Measurements from ENCODE around the gene PPM1N. TPM values are rescaled to one million over a fixed set of nuclear protein-coding genes. Genes with fewer than 3 reads are reported as not detected.

PPM1N gene
- total and polyA plus RNA-seq, 2 of the 13 experiments (the other 11 are each of a cell fraction or from before 2014, with no cell fraction given), result 0.31 to 1.8 TPM

DNA sequence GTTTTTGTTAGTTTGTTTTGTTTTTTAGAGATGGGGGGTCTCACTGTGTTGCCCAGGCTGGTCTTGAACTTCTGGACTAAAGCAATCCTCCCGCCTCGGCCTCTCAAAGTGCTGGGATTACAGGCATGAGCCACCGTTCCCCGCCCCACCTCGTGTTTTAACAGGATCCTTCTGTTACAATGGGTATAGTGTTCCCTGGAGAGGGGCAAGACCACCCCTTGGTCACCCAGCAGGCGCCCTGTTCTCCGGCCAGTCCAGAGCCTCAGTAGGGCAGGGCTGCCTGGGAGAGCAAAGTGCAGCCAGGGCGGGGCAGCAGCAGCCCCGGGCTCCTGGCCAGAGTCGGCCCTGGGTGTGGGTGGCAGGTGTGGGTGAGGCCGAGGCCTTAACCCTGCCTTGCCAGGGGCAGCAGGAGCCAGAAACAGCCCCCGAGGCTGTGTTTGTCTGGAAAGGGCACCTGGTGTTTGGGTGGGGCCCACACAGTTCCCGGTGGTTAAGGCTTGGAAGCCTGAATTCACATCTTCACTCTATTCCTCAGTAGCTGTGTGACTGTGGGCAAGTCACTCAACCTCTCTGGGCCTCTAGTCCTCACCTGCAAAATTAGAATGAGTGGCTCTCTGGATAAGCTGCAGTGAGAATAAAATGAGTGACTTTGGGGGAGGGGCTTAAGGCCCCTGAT, 16.3 kb downstream of the PPM1N start (continued):
- TF ChIP-seq SIN3A (IDR thresholded peaks at IDR 0.05; ENCODE audit: borderline replicate concordance, low read depth, low read length) (no peak), SETDB1 (CRISPR knock-in tag; IDR thresholded peaks at IDR 0.05; ENCODE audit: borderline replicate concordance) (no peak), BRD4 (CRISPR knock-in tag; IDR thresholded peaks at IDR 0.05) (no peak), HOXA9 (CRISPR knock-in tag; IDR thresholded peaks at IDR 0.05; ENCODE audit: borderline replicate concordance) (no peak), ZSCAN29 (CRISPR knock-in tag; conservative IDR thresholded peaks at IDR 0.05) (no peak; the same call in 1 of the 2 replicates), HIVEP1 (CRISPR knock-in tag; IDR thresholded peaks at IDR 0.05) (no peak), TBX2 (CRISPR knock-in tag; IDR thresholded peaks at IDR 0.05; ENCODE audit: borderline replicate concordance) (peak; percentile 60; the same call in 1 of the 2 replicates), KLF16 (CRISPR knock-in tag; IDR thresholded peaks at IDR 0.05) (peak in 1 of 2 experiments; percentile 45; a peak in 1 of 4 replicates), ZNF329 (CRISPR knock-in tag; IDR thresholded peaks at IDR 0.05; ENCODE audit: low read depth) (no peak), ARNT2 (CRISPR knock-in tag; IDR thresholded peaks at IDR 0.05; ENCODE audit: low read depth) (no peak), ZNF816 (CRISPR knock-in tag; IDR thresholded peaks at IDR 0.05; ENCODE audit: borderline replicate concordance) (no peak), RBM22 (optimal IDR thresholded peaks at IDR 0.05; ENCODE audit: low read length) (no peak), ZBTB21 (CRISPR knock-in tag; IDR thresholded peaks at IDR 0.05) (no peak), DNMT1 (CRISPR knock-in tag; IDR thresholded peaks at IDR 0.05) (no peak), ADNP (CRISPR knock-in tag; IDR thresholded peaks at IDR 0.05) (peak; percentile 92; the same call in 1 of the 2 replicates)
- TF ChIP-seq, protein P1, sequence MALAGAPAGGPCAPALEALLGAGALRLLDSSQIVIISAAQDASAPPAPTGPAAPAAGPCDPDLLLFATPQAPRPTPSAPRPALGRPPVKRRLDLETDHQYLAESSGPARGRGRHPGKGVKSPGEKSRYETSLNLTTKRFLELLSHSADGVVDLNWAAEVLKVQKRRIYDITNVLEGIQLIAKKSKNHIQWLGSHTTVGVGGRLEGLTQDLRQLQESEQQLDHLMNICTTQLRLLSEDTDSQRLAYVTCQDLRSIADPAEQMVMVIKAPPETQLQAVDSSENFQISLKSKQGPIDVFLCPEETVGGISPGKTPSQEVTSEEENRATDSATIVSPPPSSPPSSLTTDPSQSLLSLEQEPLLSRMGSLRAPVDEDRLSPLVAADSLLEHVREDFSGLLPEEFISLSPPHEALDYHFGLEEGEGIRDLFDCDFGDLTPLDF (CRISPR knock-in tag; IDR thresholded peaks at IDR 0.05), result no peak
- TF ChIP-seq, protein P2, sequence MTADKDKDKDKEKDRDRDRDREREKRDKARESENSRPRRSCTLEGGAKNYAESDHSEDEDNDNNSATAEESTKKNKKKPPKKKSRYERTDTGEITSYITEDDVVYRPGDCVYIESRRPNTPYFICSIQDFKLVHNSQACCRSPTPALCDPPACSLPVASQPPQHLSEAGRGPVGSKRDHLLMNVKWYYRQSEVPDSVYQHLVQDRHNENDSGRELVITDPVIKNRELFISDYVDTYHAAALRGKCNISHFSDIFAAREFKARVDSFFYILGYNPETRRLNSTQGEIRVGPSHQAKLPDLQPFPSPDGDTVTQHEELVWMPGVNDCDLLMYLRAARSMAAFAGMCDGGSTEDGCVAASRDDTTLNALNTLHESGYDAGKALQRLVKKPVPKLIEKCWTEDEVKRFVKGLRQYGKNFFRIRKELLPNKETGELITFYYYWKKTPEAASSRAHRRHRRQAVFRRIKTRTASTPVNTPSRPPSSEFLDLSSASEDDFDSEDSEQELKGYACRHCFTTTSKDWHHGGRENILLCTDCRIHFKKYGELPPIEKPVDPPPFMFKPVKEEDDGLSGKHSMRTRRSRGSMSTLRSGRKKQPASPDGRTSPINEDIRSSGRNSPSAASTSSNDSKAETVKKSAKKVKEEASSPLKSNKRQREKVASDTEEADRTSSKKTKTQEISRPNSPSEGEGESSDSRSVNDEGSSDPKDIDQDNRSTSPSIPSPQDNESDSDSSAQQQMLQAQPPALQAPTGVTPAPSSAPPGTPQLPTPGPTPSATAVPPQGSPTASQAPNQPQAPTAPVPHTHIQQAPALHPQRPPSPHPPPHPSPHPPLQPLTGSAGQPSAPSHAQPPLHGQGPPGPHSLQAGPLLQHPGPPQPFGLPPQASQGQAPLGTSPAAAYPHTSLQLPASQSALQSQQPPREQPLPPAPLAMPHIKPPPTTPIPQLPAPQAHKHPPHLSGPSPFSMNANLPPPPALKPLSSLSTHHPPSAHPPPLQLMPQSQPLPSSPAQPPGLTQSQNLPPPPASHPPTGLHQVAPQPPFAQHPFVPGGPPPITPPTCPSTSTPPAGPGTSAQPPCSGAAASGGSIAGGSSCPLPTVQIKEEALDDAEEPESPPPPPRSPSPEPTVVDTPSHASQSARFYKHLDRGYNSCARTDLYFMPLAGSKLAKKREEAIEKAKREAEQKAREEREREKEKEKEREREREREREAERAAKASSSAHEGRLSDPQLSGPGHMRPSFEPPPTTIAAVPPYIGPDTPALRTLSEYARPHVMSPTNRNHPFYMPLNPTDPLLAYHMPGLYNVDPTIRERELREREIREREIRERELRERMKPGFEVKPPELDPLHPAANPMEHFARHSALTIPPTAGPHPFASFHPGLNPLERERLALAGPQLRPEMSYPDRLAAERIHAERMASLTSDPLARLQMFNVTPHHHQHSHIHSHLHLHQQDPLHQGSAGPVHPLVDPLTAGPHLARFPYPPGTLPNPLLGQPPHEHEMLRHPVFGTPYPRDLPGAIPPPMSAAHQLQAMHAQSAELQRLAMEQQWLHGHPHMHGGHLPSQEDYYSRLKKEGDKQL (CRISPR knock-in tag; IDR thresholded peaks at IDR 0.05; ENCODE audit: low read depth), result no peak
- TF ChIP-seq, protein P3, sequence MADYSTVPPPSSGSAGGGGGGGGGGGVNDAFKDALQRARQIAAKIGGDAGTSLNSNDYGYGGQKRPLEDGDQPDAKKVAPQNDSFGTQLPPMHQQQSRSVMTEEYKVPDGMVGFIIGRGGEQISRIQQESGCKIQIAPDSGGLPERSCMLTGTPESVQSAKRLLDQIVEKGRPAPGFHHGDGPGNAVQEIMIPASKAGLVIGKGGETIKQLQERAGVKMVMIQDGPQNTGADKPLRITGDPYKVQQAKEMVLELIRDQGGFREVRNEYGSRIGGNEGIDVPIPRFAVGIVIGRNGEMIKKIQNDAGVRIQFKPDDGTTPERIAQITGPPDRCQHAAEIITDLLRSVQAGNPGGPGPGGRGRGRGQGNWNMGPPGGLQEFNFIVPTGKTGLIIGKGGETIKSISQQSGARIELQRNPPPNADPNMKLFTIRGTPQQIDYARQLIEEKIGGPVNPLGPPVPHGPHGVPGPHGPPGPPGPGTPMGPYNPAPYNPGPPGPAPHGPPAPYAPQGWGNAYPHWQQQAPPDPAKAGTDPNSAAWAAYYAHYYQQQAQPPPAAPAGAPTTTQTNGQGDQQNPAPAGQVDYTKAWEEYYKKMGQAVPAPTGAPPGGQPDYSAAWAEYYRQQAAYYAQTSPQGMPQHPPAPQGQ (CRISPR knock-in tag; IDR thresholded peaks at IDR 0.05; ENCODE audit: borderline replicate concordance), result no peak
- TF ChIP-seq, protein P4, sequence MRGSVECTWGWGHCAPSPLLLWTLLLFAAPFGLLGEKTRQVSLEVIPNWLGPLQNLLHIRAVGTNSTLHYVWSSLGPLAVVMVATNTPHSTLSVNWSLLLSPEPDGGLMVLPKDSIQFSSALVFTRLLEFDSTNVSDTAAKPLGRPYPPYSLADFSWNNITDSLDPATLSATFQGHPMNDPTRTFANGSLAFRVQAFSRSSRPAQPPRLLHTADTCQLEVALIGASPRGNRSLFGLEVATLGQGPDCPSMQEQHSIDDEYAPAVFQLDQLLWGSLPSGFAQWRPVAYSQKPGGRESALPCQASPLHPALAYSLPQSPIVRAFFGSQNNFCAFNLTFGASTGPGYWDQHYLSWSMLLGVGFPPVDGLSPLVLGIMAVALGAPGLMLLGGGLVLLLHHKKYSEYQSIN (CRISPR knock-in tag; IDR thresholded peaks at IDR 0.05; ENCODE audit: borderline replicate concordance), result no peak
- TF ChIP-seq, protein P5, sequence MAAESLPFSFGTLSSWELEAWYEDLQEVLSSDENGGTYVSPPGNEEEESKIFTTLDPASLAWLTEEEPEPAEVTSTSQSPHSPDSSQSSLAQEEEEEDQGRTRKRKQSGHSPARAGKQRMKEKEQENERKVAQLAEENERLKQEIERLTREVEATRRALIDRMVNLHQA (CRISPR knock-in tag; IDR thresholded peaks at IDR 0.05), result no peak
